ENCODE measurements around the gene SLC12A5. TPM values are rescaled to one million over a fixed set of nuclear protein-coding genes. Genes with fewer than 3 reads are reported as not detected.

Gene SLC12A5
- total and polyA plus RNA-seq, 7 donors: 0.29 TPM; not detected in 6

GRCh38 chr20:46031701-46032254 is 2.8 kb downstream of the SLC12A5 start:
- Histone ChIP-seq H3K4me1 (no peaks in the 10 kb centered on the region), H3K27me3 (ENCODE audit: insufficient read depth in 3 of 3, low read length in 2 of 3) (peaks cover 9 to 80% (median 31%) of the 10 kb centered on the region in 3 donors), H3K4me3 (no peak overlapping the region), H3K36me3 (ENCODE audit: insufficient read depth in 1 of 2, low read depth in 1 of 2) (no peaks in the 10 kb centered on the region), H3K9me3 (no peaks in the 10 kb centered on the region), H3K27ac (no peak overlapping the region)
- WGBS, 3 donors: 1 to 2% (median 1%) methylated on average over 46 to 55 of the region's 55 CpGs
- no peak for DNase-seq
- intact Hi-C loops (cut with DNase I): no loop called here
- ATAC-seq: no peak
- TF ChIP-seq, protein P1, sequence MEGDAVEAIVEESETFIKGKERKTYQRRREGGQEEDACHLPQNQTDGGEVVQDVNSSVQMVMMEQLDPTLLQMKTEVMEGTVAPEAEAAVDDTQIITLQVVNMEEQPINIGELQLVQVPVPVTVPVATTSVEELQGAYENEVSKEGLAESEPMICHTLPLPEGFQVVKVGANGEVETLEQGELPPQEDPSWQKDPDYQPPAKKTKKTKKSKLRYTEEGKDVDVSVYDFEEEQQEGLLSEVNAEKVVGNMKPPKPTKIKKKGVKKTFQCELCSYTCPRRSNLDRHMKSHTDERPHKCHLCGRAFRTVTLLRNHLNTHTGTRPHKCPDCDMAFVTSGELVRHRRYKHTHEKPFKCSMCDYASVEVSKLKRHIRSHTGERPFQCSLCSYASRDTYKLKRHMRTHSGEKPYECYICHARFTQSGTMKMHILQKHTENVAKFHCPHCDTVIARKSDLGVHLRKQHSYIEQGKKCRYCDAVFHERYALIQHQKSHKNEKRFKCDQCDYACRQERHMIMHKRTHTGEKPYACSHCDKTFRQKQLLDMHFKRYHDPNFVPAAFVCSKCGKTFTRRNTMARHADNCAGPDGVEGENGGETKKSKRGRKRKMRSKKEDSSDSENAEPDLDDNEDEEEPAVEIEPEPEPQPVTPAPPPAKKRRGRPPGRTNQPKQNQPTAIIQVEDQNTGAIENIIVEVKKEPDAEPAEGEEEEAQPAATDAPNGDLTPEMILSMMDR (IDR thresholded peaks at IDR 0.05): no peak

DNA sequence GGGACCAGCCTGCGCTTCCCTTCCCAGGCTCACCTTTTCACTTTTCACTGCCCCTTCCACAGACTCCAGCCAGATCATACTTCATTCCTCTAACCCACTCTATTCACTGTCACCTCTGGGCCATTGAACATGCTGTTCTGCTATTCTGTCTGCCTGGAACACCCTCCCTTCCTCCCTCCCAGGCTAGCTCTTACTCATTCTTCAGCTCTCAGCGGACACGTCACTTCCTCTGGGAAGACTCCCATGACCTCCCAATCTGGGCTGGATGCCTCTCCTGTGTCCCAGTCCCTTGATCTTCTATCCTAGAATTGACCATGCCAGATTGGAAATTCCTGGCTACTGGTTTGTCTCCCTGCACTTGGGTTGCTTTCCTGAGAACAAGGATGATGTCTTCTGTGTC is 5.0 kb downstream of the SLC12A5 start:
- Histone ChIP-seq H3K27ac (no peak overlapping the region), H3K4me3 (no peak overlapping the region), H3K27me3 (ENCODE audit: insufficient read depth in 3 of 3, low read length in 2 of 3) (peaks cover 9 to 62% (median 21%) of the 10 kb centered on the region in 3 donors), H3K9me3 (no peaks in the 10 kb centered on the region), H3K36me3 (ENCODE audit: insufficient read depth in 1 of 2, low read depth in 1 of 2) (no peaks in the 10 kb centered on the region), H3K4me1 (no peaks in the 10 kb centered on the region)
- TF ChIP-seq, protein P1 (IDR thresholded peaks at IDR 0.05): no peak
- WGBS, 3 donors: 65 to 82% (median 78%) methylated on average over 3 of the region's 3 CpGs
- intact Hi-C loops (cut with DNase I): no loop called here
- ATAC-seq (no peak), DNase-seq (no peak)

- WGBS, 3 donors: 55 to 68% (median 64%) methylated on average over 5 of the region's 5 CpGs
- peaks cover 7 to 52% (median 21%) of the 10 kb centered on the region in 3 donors for H3K27me3 ChIP-seq (ENCODE audit: insufficient read depth in 3 of 3, low read length in 2 of 3)
These were observed 6.2 kb downstream of the SLC12A5 start for GRCh38 chr20:46035253-46035652.

GRCh38 chr20:46035713-46036112 is 6.7 kb downstream of the SLC12A5 start:
- TF ChIP-seq, protein P1 (IDR thresholded peaks at IDR 0.05): no peak
- H3K36me3 ChIP-seq (ENCODE audit: insufficient read depth in 1 of 2, low read depth in 1 of 2): no peaks in the 10 kb centered on the region
- no peak overlapping the region for H3K4me3 ChIP-seq
- H3K4me1 ChIP-seq: no peaks in the 10 kb centered on the region
- H3K27me3 ChIP-seq (ENCODE audit: insufficient read depth in 3 of 3, low read length in 2 of 3): peaks cover 5 to 48% (median 20%) of the 10 kb centered on the region in 3 donors
- WGBS, 3 donors: 75 to 82% (median 77%) methylated on average over 6 of the region's 6 CpGs
- ATAC-seq: no peak
- DNase-seq: no peak
- intact Hi-C loops (cut with DNase I): no loop called here
- H3K27ac ChIP-seq: no peak overlapping the region
- H3K9me3 ChIP-seq: no peaks in the 10 kb centered on the region

More at GRCh38 chr20:46035253-46035652, 6.2 kb downstream of the SLC12A5 start:
- intact Hi-C loops (cut with DNase I): no loop called here
- no peak for ATAC-seq
- Histone ChIP-seq H3K36me3 (ENCODE audit: insufficient read depth in 1 of 2, low read depth in 1 of 2) (no peaks in the 10 kb centered on the region), H3K4me1 (no peaks in the 10 kb centered on the region), H3K4me3 (no peak overlapping the region), H3K27ac (no peak overlapping the region), H3K9me3 (no peaks in the 10 kb centered on the region)
- TF ChIP-seq, protein P1 (IDR thresholded peaks at IDR 0.05): no peak
- DNase-seq: no peak

DNA sequence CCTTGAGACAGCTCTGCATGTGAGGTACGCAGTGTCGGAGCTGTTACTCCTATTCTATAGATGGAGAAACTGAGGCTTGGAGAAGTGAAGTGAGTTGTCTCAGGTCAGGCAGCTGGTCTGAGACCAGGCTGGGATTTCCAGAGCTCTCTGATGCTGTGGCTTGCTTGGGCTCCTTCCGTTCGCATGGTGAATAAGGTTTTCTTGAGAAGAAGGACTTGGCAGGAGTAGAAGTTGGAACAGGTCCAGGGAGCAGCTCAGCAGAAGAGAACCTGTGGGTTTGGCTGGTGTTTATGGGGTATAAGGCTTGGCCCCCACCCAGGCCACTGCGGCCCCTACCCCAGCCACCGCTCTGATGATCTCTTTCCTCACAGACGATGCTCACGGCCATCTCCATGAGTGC is 7.4 kb downstream of the SLC12A5 start:
- H3K9me3 ChIP-seq: no peaks in the 10 kb centered on the region
- H3K4me3 ChIP-seq: no peak overlapping the region
- no peak for DNase-seq
- WGBS, 3 donors: 83 to 84% (median 83%) methylated on average over 8 of the region's 8 CpGs
- ATAC-seq: no peak
- no peak overlapping the region for H3K27ac ChIP-seq
- H3K36me3 ChIP-seq (ENCODE audit: insufficient read depth in 1 of 2, low read depth in 1 of 2): no peaks in the 10 kb centered on the region
- H3K27me3 ChIP-seq (ENCODE audit: insufficient read depth in 3 of 3, low read length in 2 of 3): peaks cover 5 to 48% (median 16%) of the 10 kb centered on the region in 3 donors
- intact Hi-C loops (cut with DNase I): no loop called here
- H3K4me1 ChIP-seq: no peaks in the 10 kb centered on the region
- TF ChIP-seq, protein P1 (IDR thresholded peaks at IDR 0.05): no peak
